Measurements from ENCODE around the gene TOMT.

DNA sequence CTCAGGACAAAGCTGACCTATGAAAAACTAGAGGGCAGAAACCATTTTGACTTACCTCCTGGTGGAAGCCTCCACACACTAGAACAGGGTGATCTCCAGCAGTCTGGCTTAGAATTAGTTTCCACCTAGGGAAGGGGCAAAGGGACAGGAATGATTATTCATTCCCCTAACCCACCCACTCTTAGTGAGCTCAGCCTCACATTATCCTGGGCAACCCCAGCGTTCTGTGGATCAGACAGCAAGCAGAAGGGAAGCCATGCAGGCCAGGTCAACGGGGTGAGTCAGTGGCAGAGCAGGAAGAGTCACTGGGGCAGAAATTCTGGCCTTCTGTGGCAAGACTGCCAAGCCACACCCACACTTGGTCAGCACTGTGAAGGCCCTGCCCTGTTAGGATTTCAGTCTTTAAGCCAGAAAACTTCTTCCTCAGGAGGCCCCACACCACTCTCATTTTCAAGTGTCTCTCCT is 35.9 kb upstream of the TOMT start:
- TF ChIP-seq CTCF (CRISPR knock-in tag; IDR thresholded peaks at IDR 0.05) (no peak), TARDBP (CRISPR knock-in tag; IDR thresholded peaks at IDR 0.05) (no peak), ZNF280B (CRISPR knock-in tag; IDR thresholded peaks at IDR 0.05; ENCODE audit: borderline replicate concordance) (no peak), ZBTB7A (CRISPR knock-in tag; IDR thresholded peaks at IDR 0.05) (no peak), LCORL (IDR thresholded peaks at IDR 0.05) (no peak), LCORL (CRISPR knock-in tag; IDR thresholded peaks at IDR 0.05) (no peak), POLR2A (IDR thresholded peaks at IDR 0.05; ENCODE audit: insufficient read depth in 1 of 2, low read depth in 2 of 2, low read length in 2 of 2) (no peak), SMC3 (IDR thresholded peaks at IDR 0.05; ENCODE audit: low read length) (no peak), ZNF850 (CRISPR knock-in tag; conservative IDR thresholded peaks at IDR 0.05) (no peak), EZH2 (conservative IDR thresholded peaks at IDR 0.05; ENCODE audit: low read depth, low read length) (no peak), HHEX (CRISPR knock-in tag; IDR thresholded peaks at IDR 0.05) (no peak), ATF1 (CRISPR knock-in tag; IDR thresholded peaks at IDR 0.05) (no peak), MLLT10 (CRISPR knock-in tag; IDR thresholded peaks at IDR 0.05) (no peak)
- TF ChIP-seq, protein P1, sequence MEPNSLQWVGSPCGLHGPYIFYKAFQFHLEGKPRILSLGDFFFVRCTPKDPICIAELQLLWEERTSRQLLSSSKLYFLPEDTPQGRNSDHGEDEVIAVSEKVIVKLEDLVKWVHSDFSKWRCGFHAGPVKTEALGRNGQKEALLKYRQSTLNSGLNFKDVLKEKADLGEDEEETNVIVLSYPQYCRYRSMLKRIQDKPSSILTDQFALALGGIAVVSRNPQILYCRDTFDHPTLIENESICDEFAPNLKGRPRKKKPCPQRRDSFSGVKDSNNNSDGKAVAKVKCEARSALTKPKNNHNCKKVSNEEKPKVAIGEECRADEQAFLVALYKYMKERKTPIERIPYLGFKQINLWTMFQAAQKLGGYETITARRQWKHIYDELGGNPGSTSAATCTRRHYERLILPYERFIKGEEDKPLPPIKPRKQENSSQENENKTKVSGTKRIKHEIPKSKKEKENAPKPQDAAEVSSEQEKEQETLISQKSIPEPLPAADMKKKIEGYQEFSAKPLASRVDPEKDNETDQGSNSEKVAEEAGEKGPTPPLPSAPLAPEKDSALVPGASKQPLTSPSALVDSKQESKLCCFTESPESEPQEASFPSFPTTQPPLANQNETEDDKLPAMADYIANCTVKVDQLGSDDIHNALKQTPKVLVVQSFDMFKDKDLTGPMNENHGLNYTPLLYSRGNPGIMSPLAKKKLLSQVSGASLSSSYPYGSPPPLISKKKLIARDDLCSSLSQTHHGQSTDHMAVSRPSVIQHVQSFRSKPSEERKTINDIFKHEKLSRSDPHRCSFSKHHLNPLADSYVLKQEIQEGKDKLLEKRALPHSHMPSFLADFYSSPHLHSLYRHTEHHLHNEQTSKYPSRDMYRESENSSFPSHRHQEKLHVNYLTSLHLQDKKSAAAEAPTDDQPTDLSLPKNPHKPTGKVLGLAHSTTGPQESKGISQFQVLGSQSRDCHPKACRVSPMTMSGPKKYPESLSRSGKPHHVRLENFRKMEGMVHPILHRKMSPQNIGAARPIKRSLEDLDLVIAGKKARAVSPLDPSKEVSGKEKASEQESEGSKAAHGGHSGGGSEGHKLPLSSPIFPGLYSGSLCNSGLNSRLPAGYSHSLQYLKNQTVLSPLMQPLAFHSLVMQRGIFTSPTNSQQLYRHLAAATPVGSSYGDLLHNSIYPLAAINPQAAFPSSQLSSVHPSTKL (CRISPR knock-in tag; IDR thresholded peaks at IDR 0.05): no peak

Measured in HepG2 (cell line).